SK-N-MC (cell line): ENCODE measurements around the gene TM2D1.

ENCODE experiments used
- EZH2 ChIP-seq: fragments of 200-600 bp; sonication (generic); IDR thresholded peaks from one replicate; pipeline ENCODE4 v1.6.1; 2017; ENCODE audit warnings: antibody characterized with exemption
- FOXP2 ChIP-seq: optimal IDR thresholded peaks from 2 replicates; pipeline ENCODE3; 2011; ENCODE audit warnings: mild to moderate bottlenecking, moderate library complexity; ENCODE audit not compliant: insufficient read depth; ENCODE audit errors: extremely low read length, control extremely low read depth
- POLR2AphosphoS5 ChIP-seq: IDR thresholded peaks from 2 replicates; pipeline ENCODE4 v1.6.1; 2012; ENCODE audit warnings: mild to moderate bottlenecking, low read depth, low read length, borderline replicate concordance

DNA sequence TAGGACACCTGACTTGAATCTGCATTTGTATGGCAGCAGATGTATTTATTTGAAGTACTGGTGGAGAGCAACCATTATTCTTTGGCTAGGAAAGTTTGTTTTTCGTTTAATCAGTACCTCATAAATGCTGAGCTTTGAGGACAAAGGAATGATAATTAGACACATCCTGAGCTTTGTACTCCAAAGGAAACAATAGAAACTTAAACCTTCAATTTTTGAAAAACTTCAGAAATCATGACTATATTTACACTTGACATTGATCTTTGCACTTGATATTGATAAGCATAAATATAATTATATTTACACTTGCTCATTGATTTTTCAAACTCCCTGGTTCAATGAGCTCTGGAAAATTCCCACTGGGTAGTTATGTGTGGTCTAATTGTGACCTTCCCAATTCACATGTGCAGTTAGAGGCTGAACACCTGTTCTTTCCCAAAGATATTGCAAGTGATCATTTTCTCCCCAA, 28.0 kb upstream of the TM2D1 start:
- TF ChIP-seq POLR2AphosphoS5 (no peak), EZH2 (no peak), FOXP2 (no peak)
